SK-N-SH treated with all-trans-retinoic acid at 6 μM for 48 hours (cell line): ENCODE measurements around the gene CSTA.

Experiments used
- ATAC-seq: fragments of 200-7000 bp; cut with Tn5 transposase; 3 replicates; pipeline ENCODE4 v1.9.1; 2020; ENCODE audit warnings: mild to moderate bottlenecking, moderate library complexity
- ARNTL ChIP-seq: fragments of 450-650 bp; formaldehyde crosslinking; IDR thresholded peaks from 2 replicates; pipeline ENCODE4 v1.5.0; 2020; ENCODE audit warnings: low read depth, mild to moderate bottlenecking, moderate library complexity, borderline replicate concordance
- BACH2 ChIP-seq: fragments of 250-450 bp; sonication (Bioruptor Pico); IDR thresholded peaks from 2 replicates; pipeline ENCODE4 v1.9.0; 2021; ENCODE audit warnings: mild to moderate bottlenecking, borderline replicate concordance
- CSDC2 ChIP-seq: fragments of 250-450 bp; sonication (Bioruptor Pico); IDR thresholded peaks from 2 replicates; pipeline ENCODE4 v1.5.0; 2020; ENCODE audit warnings: mild to moderate bottlenecking, moderate library complexity
- ESRRG ChIP-seq: fragments of 250-450 bp; sonication (Bioruptor Pico); IDR thresholded peaks from 2 replicates; pipeline ENCODE4 v1.6.1; 2021; ENCODE audit warnings: mild to moderate bottlenecking
- GLIS3 ChIP-seq: fragments of 250-450 bp; sonication (Bioruptor Pico); IDR thresholded peaks from 2 replicates; pipeline ENCODE4 v1.5.0; 2020; ENCODE audit warnings: mild to moderate bottlenecking, moderate library complexity
- ISL1 ChIP-seq: fragments of 250-450 bp; sonication (Bioruptor Pico); IDR thresholded peaks from 2 replicates; pipeline ENCODE4 v2.1.2; 2022; ENCODE audit warnings: mild to moderate bottlenecking, moderate library complexity
- PPARA ChIP-seq: fragments of 250-450 bp; sonication (Bioruptor Pico); IDR thresholded peaks from 2 replicates; pipeline ENCODE4 v1.5.0; 2020; ENCODE audit warnings: mild to moderate bottlenecking, borderline replicate concordance
- RARB ChIP-seq: fragments of 250-450 bp; sonication (Bioruptor Pico); IDR thresholded peaks from 2 replicates; pipeline ENCODE4 v1.8.0; 2021; ENCODE audit warnings: mild to moderate bottlenecking, moderate library complexity
- SNAI2 ChIP-seq: fragments of 250-450 bp; sonication (Bioruptor Pico); IDR thresholded peaks from 2 replicates; pipeline ENCODE4 v1.5.0; 2020; ENCODE audit warnings: mild to moderate bottlenecking, moderate library complexity
- TCF4 ChIP-seq: fragments of 250-450 bp; sonication (Bioruptor Pico); IDR thresholded peaks from 2 replicates; pipeline ENCODE4 v1.8.0; 2021; ENCODE audit warnings: mild to moderate bottlenecking, moderate library complexity, borderline replicate concordance
- TOX ChIP-seq: fragments of 250-450 bp; sonication (Bioruptor Pico); IDR thresholded peaks from 2 replicates; pipeline ENCODE4 v1.8.0; 2021; ENCODE audit warnings: mild to moderate bottlenecking, moderate library complexity, borderline replicate concordance
- ZC3H10 ChIP-seq: fragments of 250-450 bp; sonication (Bioruptor Pico); IDR thresholded peaks from 2 replicates; pipeline ENCODE4 v1.5.1; 2021; ENCODE audit warnings: mild to moderate bottlenecking, moderate library complexity
- ZFP3 ChIP-seq: fragments of 250-450 bp; sonication (Bioruptor Pico); IDR thresholded peaks from 2 replicates; pipeline ENCODE4 v1.5.0; 2020; ENCODE audit warnings: mild to moderate bottlenecking, moderate library complexity
- ZFP30 ChIP-seq: fragments of 450-650 bp; formaldehyde crosslinking; IDR thresholded peaks from 2 replicates; pipeline ENCODE4 v1.5.0; 2022; ENCODE audit warnings: mild to moderate bottlenecking, moderate library complexity
- ZNF8 ChIP-seq: fragments of 450-650 bp; formaldehyde crosslinking; IDR thresholded peaks from 2 replicates; pipeline ENCODE4 v1.5.0; 2020; ENCODE audit warnings: mild to moderate bottlenecking, moderate library complexity
- TF ChIP-seq, protein P1 (sequence below): fragments of 250-450 bp; sonication (Bioruptor Pico); IDR thresholded peaks from 2 replicates; pipeline ENCODE4 v1.5.1; 2020; ENCODE audit warnings: low read depth, mild to moderate bottlenecking, moderate library complexity
- TF ChIP-seq, protein P2 (sequence below): fragments of 250-450 bp; sonication (Bioruptor Pico); IDR thresholded peaks from 2 replicates; pipeline ENCODE4 v1.5.0; 2020; ENCODE audit warnings: mild to moderate bottlenecking, moderate library complexity
- TF ChIP-seq, protein P3 (sequence below): fragments of 250-450 bp; sonication (Bioruptor Pico); IDR thresholded peaks from 2 replicates; pipeline ENCODE4 v1.5.1; 2021; ENCODE audit warnings: mild to moderate bottlenecking, moderate library complexity
- TF ChIP-seq, protein P4 (sequence below): fragments of 250-450 bp; sonication (Bioruptor Pico); IDR thresholded peaks from 2 replicates; pipeline ENCODE4 v1.8.0; 2021; ENCODE audit warnings: low read depth, mild to moderate bottlenecking, moderate library complexity, borderline replicate concordance

Gene CSTA

DNA sequence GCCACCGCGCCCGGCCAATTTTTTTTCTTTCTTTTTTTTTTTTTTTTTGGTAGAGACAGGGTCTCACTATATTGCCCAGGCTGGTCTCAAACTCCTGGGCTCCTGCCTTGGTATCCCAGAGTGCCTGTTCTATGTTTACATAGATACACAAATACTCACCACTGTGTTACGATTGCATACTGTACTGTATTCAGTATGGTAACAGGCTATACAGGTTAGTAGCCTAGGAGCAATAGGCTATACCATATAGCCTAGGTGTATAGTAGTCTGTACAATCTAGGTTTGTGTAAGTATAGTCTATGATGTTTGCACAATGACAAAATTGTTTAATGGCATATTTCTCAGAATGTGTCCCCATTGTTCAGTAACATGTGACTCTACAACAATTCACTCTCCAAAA lies 26.6 kb downstream of the CSTA start:
- no peak for ATAC-seq
- TF ChIP-seq PPARA, result no peak
- no peak for TF ChIP-seq RARB (CRISPR knock-in tag)
- TF ChIP-seq, protein P1, sequence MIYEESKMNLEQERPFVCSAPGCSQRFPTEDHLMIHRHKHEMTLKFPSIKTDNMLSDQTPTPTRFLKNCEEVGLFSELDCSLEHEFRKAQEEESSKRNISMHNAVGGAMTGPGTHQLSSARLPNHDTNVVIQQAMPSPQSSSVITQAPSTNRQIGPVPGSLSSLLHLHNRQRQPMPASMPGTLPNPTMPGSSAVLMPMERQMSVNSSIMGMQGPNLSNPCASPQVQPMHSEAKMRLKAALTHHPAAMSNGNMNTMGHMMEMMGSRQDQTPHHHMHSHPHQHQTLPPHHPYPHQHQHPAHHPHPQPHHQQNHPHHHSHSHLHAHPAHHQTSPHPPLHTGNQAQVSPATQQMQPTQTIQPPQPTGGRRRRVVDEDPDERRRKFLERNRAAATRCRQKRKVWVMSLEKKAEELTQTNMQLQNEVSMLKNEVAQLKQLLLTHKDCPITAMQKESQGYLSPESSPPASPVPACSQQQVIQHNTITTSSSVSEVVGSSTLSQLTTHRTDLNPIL, result no peak
- TF ChIP-seq ZFP3, result no peak
- TF ChIP-seq ESRRG (CRISPR knock-in tag), result no peak
- TF ChIP-seq, protein P2, sequence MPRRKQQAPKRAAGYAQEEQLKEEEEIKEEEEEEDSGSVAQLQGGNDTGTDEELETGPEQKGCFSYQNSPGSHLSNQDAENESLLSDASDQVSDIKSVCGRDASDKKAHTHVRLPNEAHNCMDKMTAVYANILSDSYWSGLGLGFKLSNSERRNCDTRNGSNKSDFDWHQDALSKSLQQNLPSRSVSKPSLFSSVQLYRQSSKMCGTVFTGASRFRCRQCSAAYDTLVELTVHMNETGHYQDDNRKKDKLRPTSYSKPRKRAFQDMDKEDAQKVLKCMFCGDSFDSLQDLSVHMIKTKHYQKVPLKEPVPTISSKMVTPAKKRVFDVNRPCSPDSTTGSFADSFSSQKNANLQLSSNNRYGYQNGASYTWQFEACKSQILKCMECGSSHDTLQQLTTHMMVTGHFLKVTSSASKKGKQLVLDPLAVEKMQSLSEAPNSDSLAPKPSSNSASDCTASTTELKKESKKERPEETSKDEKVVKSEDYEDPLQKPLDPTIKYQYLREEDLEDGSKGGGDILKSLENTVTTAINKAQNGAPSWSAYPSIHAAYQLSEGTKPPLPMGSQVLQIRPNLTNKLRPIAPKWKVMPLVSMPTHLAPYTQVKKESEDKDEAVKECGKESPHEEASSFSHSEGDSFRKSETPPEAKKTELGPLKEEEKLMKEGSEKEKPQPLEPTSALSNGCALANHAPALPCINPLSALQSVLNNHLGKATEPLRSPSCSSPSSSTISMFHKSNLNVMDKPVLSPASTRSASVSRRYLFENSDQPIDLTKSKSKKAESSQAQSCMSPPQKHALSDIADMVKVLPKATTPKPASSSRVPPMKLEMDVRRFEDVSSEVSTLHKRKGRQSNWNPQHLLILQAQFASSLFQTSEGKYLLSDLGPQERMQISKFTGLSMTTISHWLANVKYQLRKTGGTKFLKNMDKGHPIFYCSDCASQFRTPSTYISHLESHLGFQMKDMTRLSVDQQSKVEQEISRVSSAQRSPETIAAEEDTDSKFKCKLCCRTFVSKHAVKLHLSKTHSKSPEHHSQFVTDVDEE (CRISPR knock-in tag), result no peak
- TF ChIP-seq, protein P3, sequence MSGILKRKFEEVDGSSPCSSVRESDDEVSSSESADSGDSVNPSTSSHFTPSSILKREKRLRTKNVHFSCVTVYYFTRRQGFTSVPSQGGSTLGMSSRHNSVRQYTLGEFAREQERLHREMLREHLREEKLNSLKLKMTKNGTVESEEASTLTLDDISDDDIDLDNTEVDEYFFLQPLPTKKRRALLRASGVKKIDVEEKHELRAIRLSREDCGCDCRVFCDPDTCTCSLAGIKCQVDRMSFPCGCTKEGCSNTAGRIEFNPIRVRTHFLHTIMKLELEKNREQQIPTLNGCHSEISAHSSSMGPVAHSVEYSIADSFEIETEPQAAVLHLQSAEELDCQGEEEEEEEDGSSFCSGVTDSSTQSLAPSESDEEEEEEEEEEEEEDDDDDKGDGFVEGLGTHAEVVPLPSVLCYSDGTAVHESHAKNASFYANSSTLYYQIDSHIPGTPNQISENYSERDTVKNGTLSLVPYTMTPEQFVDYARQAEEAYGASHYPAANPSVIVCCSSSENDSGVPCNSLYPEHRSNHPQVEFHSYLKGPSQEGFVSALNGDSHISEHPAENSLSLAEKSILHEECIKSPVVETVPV (CRISPR knock-in tag), result no peak
- TF ChIP-seq, protein P4, sequence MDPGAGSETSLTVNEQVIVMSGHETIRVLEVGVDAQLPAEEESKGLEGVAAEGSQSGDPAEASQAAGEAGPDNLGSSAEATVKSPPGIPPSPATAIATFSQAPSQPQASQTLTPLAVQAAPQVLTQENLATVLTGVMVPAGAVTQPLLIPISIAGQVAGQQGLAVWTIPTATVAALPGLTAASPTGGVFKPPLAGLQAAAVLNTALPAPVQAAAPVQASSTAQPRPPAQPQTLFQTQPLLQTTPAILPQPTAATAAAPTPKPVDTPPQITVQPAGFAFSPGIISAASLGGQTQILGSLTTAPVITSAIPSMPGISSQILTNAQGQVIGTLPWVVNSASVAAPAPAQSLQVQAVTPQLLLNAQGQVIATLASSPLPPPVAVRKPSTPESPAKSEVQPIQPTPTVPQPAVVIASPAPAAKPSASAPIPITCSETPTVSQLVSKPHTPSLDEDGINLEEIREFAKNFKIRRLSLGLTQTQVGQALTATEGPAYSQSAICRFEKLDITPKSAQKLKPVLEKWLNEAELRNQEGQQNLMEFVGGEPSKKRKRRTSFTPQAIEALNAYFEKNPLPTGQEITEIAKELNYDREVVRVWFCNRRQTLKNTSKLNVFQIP (CRISPR knock-in tag), result no peak
- no peak for TF ChIP-seq CSDC2 (CRISPR knock-in tag)
- TF ChIP-seq ISL1, result no peak
- no peak for TF ChIP-seq ZC3H10 (CRISPR knock-in tag)
- no peak for TF ChIP-seq ARNTL (CRISPR knock-in tag)
- no peak for TF ChIP-seq GLIS3 (CRISPR knock-in tag)
- TF ChIP-seq ZNF8, result no peak
- no peak for TF ChIP-seq TOX (CRISPR knock-in tag)
- no peak for TF ChIP-seq SNAI2 (CRISPR knock-in tag)

DNA sequence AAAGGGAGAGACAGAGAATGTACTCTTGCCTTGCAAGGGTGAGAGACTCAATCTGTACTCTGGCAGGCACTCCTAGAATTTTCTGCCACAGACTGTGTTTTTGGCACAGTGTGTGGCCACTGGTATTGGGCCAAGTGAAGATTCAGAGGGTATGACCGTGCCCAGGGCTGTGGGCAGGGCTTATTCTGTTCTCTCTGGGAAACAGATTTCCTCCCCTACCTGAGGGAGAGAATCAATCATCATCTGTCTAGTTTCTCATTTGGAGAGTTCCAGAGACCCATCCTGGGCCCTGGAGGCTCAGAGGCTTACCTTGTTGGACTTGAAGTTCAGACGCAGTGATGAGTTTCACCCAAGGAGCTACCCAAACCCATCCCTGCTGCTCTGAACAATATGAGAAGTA lies 28.2 kb downstream of the CSTA start:
- no peak for TF ChIP-seq ZFP3
- TF ChIP-seq RARB (CRISPR knock-in tag), result no peak
- no peak for TF ChIP-seq PPARA
- TF ChIP-seq, protein P3 (CRISPR knock-in tag), result no peak
- no peak for TF ChIP-seq ZC3H10 (CRISPR knock-in tag)
- no peak for TF ChIP-seq ZNF8
- TF ChIP-seq TCF4, result no peak
- no peak for TF ChIP-seq BACH2 (CRISPR knock-in tag)
- peak; percentile 48; the same call in 2 of the 3 replicates for ATAC-seq

DNA sequence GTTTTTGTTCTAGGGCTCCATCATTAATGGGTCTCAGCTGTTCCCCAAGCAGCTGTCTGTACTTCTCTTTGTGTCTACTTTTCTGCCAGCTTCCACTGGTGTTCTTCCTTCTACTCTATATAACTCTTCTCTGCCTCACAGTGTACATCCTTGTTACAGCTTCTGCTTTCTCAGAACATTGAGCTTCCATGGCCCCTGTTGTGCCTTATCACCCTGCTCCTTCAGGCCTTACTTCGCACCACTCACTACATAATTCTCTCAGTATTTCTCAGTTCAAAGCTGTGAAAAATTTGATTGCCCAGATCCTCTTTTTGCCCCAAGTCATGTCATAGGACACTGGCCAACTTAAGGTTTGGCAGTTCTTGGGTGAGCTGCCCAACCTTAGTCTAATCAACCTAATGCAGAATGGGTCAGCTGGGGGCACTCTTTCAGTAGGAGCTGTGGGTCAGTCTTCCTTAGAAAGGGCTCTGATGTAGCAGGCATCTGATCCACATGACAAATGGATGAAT lies 28.9 kb downstream of the CSTA start:
- no peak for TF ChIP-seq TOX (CRISPR knock-in tag)
- TF ChIP-seq PPARA, result no peak
- TF ChIP-seq ZFP30 (CRISPR knock-in tag), result no peak
- TF ChIP-seq GLIS3 (CRISPR knock-in tag), result no peak
- TF ChIP-seq, protein P4 (CRISPR knock-in tag), result no peak
- TF ChIP-seq, all 23 proteins: peak for 0

More for the DNA sequence above, 28.9 kb downstream of the CSTA start:
- ATAC-seq, result no peak
